ENCODE measurements around the gene APLF. TPM values are rescaled to one million over a fixed set of nuclear protein-coding genes. Genes with fewer than 3 reads are reported as not detected.
"Not testable (repeated sequence)": the region's sequence is repeated elsewhere in the genome, so short reads cannot be mapped to it uniquely, and the experiment has no call there.

Gene APLF
- total RNA-seq, 1 donor from 2014 or later, result 2.9 TPM

GRCh38 chr2:68568116-68568515, 100.7 kb downstream of the APLF start:
- intact Hi-C loops (cut with micrococcal nuclease), result no loop called here

GRCh38 chr2:68569604-68570003, 102.2 kb downstream of the APLF start:
- intact Hi-C loops (cut with micrococcal nuclease), result no loop called here

GRCh38 chr2:68570434-68570833, 103.0 kb downstream of the APLF start:
- intact Hi-C loops (cut with micrococcal nuclease), result not testable (repeated sequence)

DNA sequence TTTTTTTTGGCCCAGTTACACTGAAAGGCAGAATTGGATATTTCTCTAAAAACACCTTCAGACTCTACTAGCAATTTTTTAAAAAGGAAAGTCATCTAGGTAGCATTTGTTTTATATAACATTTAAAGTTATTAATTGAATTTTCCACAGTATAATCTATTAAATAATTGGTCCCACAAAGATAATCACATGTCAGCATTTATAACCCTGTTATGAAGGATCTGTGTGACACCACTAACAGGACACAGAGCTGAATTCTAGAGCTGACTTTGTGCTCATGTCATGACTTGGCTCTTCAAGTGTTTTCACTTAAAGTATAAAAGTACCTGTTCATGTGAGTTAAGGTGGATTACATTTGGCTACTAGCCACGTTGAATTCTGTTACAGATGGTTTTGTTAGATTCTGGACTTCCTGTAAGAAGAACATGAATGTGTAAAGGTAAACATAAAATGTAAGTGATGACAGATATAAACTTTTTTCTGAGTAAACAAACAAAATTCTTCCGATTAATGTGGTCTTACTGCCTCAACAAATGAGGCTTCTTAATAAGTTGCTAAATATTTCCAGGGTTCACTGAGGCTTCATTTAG, 106.9 kb downstream of the APLF start:
- intact Hi-C loops (cut with micrococcal nuclease), result no loop called here

- intact Hi-C loops (cut with micrococcal nuclease), result no loop called here
These were observed 109.8 kb downstream of the APLF start for GRCh38 chr2:68577183-68577582.

DNA sequence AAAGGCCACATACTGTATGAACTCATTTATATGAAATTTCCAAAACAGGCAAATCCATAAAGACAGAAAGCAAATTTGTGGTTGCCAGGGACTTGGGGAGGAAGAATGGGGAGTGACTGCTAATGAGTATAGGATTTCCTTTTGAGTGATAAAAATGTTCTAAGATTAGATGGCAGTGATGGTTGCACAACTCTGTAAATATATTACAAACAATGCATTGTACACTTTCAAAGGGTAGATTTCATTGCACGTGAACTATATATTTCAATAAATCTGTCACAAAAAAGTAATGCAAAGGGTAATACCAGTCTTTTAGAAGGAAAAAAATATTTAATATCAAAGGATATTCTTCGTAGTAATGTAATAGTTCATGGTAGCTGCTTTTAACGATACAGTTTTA, 112.3 kb downstream of the APLF start:
- intact Hi-C loops (cut with micrococcal nuclease), result no loop called here

GRCh38 chr2:68588589-68588988, 121.2 kb downstream of the APLF start:
- intact Hi-C loops (cut with micrococcal nuclease), result no loop called here

DNA sequence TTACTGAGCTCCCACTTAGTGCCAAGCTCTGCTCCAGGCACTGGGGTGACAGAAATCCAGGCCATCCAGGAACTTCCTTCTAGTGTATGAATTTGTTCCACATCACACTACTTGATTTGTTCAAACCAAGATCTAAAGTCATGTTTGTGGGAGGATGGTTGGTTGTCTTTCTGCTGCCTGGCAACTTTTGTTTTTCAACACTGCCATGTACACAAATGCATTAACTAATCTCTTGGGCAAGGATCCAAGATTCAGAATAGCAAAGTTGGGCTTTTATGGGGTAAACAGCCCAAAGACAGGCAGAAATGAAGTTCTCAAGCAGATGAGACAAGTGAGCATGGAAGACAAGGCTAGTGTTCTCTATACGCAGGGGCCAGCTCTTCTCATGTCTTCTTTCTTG, 122.6 kb downstream of the APLF start:
- intact Hi-C loops (cut with micrococcal nuclease), result no loop called here

GRCh38 chr2:68590702-68591101, 123.3 kb downstream of the APLF start:
- intact Hi-C loops (cut with micrococcal nuclease), result no loop called here

DNA sequence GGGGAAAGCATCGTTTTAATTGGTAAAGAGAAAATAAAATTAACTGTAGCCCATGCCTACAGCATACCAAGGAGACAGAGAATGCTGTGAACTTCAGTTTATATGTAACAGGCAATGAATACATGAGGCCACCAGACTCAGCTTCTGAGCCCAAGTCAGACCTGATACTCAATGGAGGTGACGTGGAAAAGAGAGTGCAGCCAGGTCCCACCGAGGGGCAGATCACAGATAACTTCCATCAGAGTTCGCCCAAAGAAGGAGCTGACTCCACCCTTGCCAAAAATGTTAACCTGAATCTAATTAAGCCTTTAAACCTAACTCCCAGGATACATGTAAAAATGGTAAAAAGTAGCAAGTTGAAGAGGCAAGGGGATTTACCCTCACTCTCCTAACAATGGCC, 123.8 kb downstream of the APLF start:
- intact Hi-C loops (cut with micrococcal nuclease), result no loop called here

DNA sequence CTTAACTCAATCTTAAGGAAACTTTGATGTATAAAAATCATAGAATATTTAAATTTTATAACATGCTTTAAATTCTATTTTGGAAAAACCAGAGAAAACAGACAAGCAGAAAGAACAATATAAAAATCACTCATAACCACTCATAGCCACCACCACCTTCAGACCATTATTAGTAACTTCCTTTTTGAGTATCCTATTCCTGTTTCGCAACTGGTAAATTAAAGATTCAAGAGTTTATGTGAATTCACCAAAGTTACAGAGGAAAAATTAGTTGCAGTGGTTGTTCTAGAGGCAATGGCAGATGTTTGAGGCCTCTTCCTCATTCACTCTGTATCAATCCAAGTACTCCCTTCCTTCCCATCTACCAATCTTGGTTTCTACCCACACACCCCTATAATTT, 126.7 kb downstream of the APLF start:
- intact Hi-C loops (cut with micrococcal nuclease), result loop anchor here (2.0 kb wide), 1 partner anchor 107 kb away; no protein-coding TSS in a partner anchor

DNA sequence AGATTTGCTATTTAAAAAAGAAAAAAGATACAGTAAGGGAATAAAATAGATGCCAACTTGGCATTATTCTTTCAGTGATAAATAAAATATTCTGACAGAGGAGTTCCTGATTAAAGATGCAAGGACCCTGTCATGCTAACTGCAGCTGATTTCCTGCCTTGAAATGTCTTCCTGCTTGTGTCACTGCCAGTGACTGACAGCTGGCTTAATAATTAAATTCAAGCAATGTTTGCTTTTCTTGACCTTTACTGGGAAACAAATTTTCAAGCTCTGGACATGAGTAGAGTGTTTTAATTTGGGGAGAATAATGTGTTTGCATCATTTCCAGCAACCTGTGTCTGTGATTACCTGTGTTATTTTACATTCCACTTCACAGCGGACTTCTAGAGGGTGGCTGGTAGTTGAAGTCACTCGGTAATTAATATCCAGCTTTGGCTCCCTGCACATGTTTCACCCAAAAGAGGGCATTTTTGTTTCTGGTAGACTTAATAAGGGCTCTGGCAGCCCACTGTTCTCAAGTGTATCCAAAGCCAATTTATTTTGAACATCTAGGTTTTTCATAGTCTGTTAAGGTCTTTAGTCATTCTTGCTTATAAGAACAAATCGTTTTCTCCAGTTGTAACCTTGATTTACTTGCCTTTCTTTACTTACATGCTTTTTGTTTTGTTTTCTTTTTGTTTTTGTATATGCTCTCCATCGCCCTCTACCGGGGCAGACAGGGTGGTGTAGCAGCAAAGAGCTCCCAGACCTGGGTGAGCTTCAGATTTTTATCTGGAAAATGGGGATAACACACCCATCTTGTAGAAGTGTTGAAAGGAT, 127.5 kb downstream of the APLF start:
- intact Hi-C loops (cut with micrococcal nuclease), result loop anchor here (1.0 to 2.0 kb wide), 2 partner anchors 108 to 132 kb away; no protein-coding TSS in a partner anchor

DNA sequence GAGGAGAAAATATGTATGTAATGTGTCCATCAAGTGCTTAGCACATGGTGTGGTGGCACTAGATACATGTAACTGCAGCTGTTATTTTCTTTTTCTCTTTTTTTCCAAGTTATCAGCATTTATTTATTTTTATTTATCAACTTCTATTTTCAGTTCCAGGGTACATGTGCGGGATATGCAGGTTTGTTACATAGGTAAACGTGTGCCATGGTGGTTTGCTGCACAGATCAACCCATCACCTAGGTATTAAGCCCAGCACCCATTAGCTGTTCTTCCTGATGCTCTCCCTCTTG, 128.1 kb downstream of the APLF start:
- intact Hi-C loops (cut with micrococcal nuclease), result loop anchor here (1.0 to 2.0 kb wide), 2 partner anchors 109 to 132 kb away; no protein-coding TSS in a partner anchor

DNA sequence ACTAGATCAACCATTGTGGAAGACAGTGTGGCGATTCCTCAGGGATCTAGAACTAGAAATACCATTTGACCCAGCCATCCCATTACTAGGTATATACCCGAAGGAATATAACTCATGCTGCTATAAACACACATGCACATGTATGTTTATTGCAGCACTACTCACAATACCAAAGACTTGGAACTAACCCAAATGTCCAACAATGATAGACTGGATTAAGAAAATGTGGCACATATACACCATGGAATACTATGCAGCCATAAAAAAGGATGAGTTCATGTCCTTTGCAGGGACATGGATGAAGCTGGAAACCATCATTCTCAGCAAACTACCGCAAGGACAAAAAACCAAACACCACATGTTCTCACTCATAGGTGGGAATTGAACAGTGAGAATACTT, 133.1 kb downstream of the APLF start:
- intact Hi-C loops (cut with micrococcal nuclease), result not testable (repeated sequence)

- intact Hi-C loops (cut with micrococcal nuclease), result no loop called here
These were observed 135.7 kb downstream of the APLF start for GRCh38 chr2:68603059-68603458.

DNA sequence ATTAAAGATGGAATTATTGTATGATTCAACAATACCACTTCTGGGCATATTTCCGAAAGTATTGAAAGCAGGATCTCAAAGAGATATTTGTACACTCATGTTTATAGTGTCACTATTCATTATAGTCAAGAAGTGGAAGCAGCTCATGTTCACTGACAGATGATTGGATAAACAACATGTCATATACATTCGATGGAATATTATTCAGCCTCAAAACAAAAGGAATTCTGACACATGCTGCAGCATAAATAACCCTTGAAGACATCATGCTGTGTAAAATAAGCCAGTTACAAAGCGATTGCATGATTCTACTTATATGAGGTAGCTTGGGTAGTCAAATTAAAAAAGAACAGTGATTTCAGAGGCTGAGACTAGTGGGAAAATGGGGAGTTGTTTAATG, 136.7 kb downstream of the APLF start:
- intact Hi-C loops (cut with micrococcal nuclease), result no loop called here

DNA sequence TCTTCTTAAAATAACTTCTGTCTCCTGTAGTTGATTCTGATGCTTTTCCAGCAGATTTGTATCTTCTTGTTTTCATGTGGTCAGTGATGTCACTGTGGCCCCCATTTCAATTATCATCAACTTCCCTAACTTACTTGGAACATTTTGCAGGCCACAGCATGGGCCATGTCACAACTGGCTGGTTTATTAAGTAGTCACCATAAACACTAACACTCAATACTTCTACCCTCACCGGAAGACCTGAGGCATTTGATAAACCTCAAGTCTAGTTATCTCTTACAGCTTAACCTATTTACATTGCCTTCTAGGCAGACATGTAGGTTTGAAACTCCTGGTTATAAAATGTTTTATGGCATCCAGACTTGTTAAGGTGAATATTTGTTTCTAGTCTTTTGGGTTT, 138.6 kb downstream of the APLF start:
- intact Hi-C loops (cut with micrococcal nuclease), result loop anchor here (5.0 kb wide), 1 partner anchor 321 kb away; no protein-coding TSS in a partner anchor

DNA sequence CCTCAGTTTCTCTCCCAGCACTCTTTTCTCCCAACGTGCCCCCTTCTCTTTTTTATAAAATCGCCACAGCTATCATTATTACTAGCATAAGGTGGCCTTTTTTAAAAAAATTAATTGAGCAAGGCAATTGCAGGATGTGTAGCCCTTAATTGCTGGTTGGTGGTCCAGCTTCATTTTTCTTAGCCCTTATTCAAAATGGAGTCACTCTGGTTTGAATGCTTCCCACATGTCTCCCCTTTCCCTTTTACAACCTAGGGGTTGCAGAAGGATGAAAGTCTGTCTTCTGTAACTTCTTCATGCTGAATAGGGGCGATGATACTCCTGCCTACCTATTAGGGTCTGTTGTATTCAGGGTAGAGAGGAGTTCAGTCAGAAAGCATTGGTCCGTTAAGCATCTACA, 139.4 kb downstream of the APLF start:
- intact Hi-C loops (cut with micrococcal nuclease), result loop anchor here (5.0 kb wide), 1 partner anchor 321 kb away; no protein-coding TSS in a partner anchor

GRCh38 chr2:68607837-68608236, 140.5 kb downstream of the APLF start:
- intact Hi-C loops (cut with micrococcal nuclease), result loop anchor here (5.0 kb wide), 1 partner anchor 319 kb away; no protein-coding TSS in a partner anchor

GRCh38 chr2:68612765-68613519, 145.6 kb downstream of the APLF start:
- intact Hi-C loops (cut with micrococcal nuclease), result no loop called here

DNA sequence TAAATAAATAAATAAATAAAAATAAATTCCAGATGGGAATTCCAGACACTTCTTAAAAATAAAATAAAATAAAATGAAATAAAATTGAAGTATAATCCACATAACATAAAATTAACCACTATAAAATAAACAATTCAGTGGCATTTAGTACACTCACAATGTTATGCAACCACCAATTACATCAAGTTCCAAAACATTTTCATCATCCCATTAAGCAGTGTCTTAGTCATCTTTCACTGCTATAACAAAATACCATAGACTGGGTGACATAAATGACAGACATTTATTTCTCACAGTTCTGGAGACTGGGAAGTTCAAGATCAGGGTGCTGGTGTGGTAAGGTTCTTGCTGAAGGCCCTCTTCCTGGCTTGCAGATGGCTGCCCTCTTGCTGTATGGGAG, 153.4 kb downstream of the APLF start:
- intact Hi-C loops (cut with micrococcal nuclease), result no loop called here

DNA sequence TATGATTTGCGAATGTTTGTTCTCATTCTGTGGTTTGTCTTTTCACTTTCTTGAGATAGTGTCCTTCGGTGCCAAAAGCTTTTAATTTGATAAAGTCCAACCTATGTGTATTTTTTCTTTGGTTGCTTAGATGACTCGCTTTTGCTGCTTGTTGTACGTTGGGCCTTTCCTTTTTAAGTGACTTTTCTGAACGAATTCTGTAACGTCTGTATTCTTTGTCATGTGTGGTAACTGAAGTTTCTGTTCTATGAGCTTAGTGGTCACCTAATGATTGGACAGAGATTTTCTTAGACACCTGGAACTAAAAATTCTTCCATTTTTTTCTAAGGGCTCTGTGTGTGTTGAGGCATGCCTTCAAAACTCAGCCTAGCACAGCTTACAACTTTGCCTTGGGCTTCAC, 156.4 kb downstream of the APLF start:
- intact Hi-C loops (cut with micrococcal nuclease), result no loop called here

Measured in T-helper 2 cell treated with Interferon-gamma antibody and Interleukin-4, amounts not matched to agents 100 ng/mL and 5 ng/mL, for 36 hours (primary cell).